WERI-Rb-1 (cell line): Measurements from ENCODE around the gene SAMD14.

Experiments used
- DNase-seq: peaks from one replicate; pipeline ENCODE4 v3.0.0-alpha.2; 2020
- H3K27ac ChIP-seq: fragments of 250-450 bp; sonication (Bioruptor Pico); 2 replicates; pipeline ENCODE4 v1.5.1; 2020; ENCODE audit warnings: mild to moderate bottlenecking, moderate library complexity
- H3K27me3 ChIP-seq: fragments of 250-450 bp; sonication (Bioruptor Pico); 2 replicates; pipeline ENCODE4 v1.5.1; 2021; ENCODE audit warnings: mild to moderate bottlenecking, low read depth, moderate library complexity; ENCODE audit not compliant: insufficient read depth, severe bottlenecking
- H3K36me3 ChIP-seq: fragments of 250-450 bp; sonication (Bioruptor Pico); 2 replicates; pipeline ENCODE4 v1.5.1; 2020; ENCODE audit warnings: mild to moderate bottlenecking, moderate library complexity
- H3K4me3 ChIP-seq: 2 replicates; pipeline ENCODE4 v1.5.1; 2011; ENCODE audit warnings: low read depth, mild to moderate bottlenecking, control low read depth, low read length
- H3K9me3 ChIP-seq: fragments of 250-450 bp; sonication (Bioruptor Pico); 2 replicates; pipeline ENCODE4 v1.5.1; 2021; ENCODE audit warnings: mild to moderate bottlenecking, moderate library complexity; ENCODE audit not compliant: severe bottlenecking
- CTCF ChIP-seq: IDR thresholded peaks from 2 replicates; pipeline ENCODE4 v1.5.1; 2011; ENCODE audit warnings: low read depth, mild to moderate bottlenecking, control low read depth, inconsistent platforms, low read length

Gene SAMD14

GRCh38 chr17:50076221-50076590 is 53.8 kb downstream of the SAMD14 start:
- Histone ChIP-seq H3K4me3 (no peak overlapping the region), H3K36me3 (peaks cover 56% of the 10 kb centered on the region), H3K27ac (peak overlapping the region; percentile 47), H3K27me3 (no peaks in the 10 kb centered on the region), H3K9me3 (peaks cover 4% of the 10 kb centered on the region)
- DNase-seq, result no peak
- no peak for TF ChIP-seq CTCF

- H3K9me3 ChIP-seq, result peaks cover 5% of the 10 kb centered on the region
- DNase-seq, result no peak
- H3K36me3 ChIP-seq, result peaks cover 53% of the 10 kb centered on the region
- no peak for TF ChIP-seq CTCF
- H3K4me3 ChIP-seq, result no peak overlapping the region
- H3K27ac ChIP-seq, result no peak overlapping the region
- no peaks in the 10 kb centered on the region for H3K27me3 ChIP-seq
Measured at GRCh38 chr17:50075446-50076032, 54.4 kb downstream of the SAMD14 start.

- Histone ChIP-seq H3K27me3 (no peaks in the 10 kb centered on the region), H3K27ac (no peak overlapping the region; the same call in 1 of the 2 replicates), H3K36me3 (peaks cover 48% of the 10 kb centered on the region), H3K9me3 (peaks cover 5% of the 10 kb centered on the region), H3K4me3 (no peak overlapping the region)
- DNase-seq, result no peak
- TF ChIP-seq CTCF, result no peak
Measured at GRCh38 chr17:50074227-50074626, 55.7 kb downstream of the SAMD14 start.

- no peak for TF ChIP-seq CTCF
- Histone ChIP-seq H3K27me3 (no peaks in the 10 kb centered on the region), H3K27ac (peak overlapping the region; percentile 33), H3K9me3 (peaks cover 5% of the 10 kb centered on the region), H3K36me3 (peaks cover 39% of the 10 kb centered on the region), H3K4me3 (no peak overlapping the region)
- no peak for DNase-seq
Measured at GRCh38 chr17:50072925-50073324, 57.0 kb downstream of the SAMD14 start.

GRCh38 chr17:50072130-50072529 is 57.8 kb downstream of the SAMD14 start:
- Histone ChIP-seq H3K27ac (no peak overlapping the region), H3K36me3 (peaks cover 31% of the 10 kb centered on the region), H3K4me3 (no peak overlapping the region), H3K9me3 (peaks cover 5% of the 10 kb centered on the region), H3K27me3 (no peaks in the 10 kb centered on the region)
- no peak for TF ChIP-seq CTCF
- DNase-seq, result no peak

- no peak overlapping the region for H3K4me3 ChIP-seq
- peaks cover 34% of the 10 kb centered on the region for H3K36me3 ChIP-seq
- DNase-seq, result no peak
- H3K27me3 ChIP-seq, result no peaks in the 10 kb centered on the region
- H3K27ac ChIP-seq, result no peak overlapping the region
- H3K9me3 ChIP-seq, result peaks cover 5% of the 10 kb centered on the region
- no peak for TF ChIP-seq CTCF
Measured at GRCh38 chr17:50071692-50072091, 58.3 kb downstream of the SAMD14 start.
